ENCODE results near the gene GPR12.

Gene GPR12

GRCh38 chr13:26759907-26760831 lies at the start of gene GPR12:
GPR12 (minus strand) TSS chr13:26760786; CDS start chr13:26759827, 959 bp downstream.
- Histone ChIP-seq H3K4me3 (ENCODE audit: low read depth, low read length) (peak within 1 kb of the TSS; percentile 57), H3K27ac (ENCODE audit: low read depth, low read length) (no peak within 1 kb of the TSS), H3K27me3 (ENCODE audit: control insufficient read depth, insufficient read depth, low read length) (peaks cover 73% of the 10 kb centered on the region), H3K36me3 (ENCODE audit: control insufficient read depth, insufficient read depth, low read length) (no peaks in the 10 kb centered on the region), H3K9me3 (ENCODE audit: control insufficient read depth, insufficient read depth, low read length) (no peaks in the 10 kb centered on the region), H3K4me1 (ENCODE audit: control insufficient read depth, insufficient read depth, low read length) (0 out of 2 replicates have a peak, but pooled peaks cover 4% of the 10 kb centered on the region), H3K9ac (ENCODE audit: low read depth, low read length) (no peak within 1 kb of the TSS)

DNA sequence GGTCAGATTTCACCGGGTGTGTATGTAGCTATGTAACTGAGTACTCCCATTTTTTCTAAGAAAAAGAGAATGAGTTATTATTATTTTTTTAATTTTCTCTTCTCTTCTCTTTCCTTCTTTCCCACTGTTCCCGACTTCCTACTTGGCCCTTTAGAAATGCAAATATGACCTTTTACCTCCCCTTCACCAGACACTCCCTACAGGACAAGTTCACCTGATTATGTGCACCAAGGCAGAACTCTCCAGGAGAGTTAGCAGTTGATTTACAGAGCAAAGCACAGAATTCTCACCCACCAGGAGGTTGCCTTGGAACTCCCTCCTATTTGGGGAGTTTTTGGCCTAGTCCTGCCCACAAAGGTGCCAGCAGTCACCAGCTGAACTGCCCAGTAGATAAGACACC lies 49.5 kb upstream of the GPR12 start:
- Histone ChIP-seq H3K4me3 (ENCODE audit: low read depth, low read length) (no peak overlapping the region), H3K9ac (ENCODE audit: low read depth, low read length) (no peak overlapping the region), H3K4me1 (ENCODE audit: control insufficient read depth, insufficient read depth, low read length) (peaks cover 10% of the 10 kb centered on the region), H3K27ac (ENCODE audit: low read depth, low read length) (no peak overlapping the region), H3K27me3 (ENCODE audit: control insufficient read depth, insufficient read depth, low read length) (no peaks in the 10 kb centered on the region), H3K9me3 (ENCODE audit: control insufficient read depth, insufficient read depth, low read length) (no peaks in the 10 kb centered on the region), H3K36me3 (ENCODE audit: control insufficient read depth, insufficient read depth, low read length) (no peaks in the 10 kb centered on the region)

GRCh38 chr13:26806891-26807290 lies 46.3 kb upstream of the GPR12 start:
- no peaks in the 10 kb centered on the region for H3K9me3 ChIP-seq (ENCODE audit: control insufficient read depth, insufficient read depth, low read length)
- H3K4me3 ChIP-seq (ENCODE audit: low read depth, low read length): no peak overlapping the region
- H3K9ac ChIP-seq (ENCODE audit: low read depth, low read length): no peak overlapping the region
- no peaks in the 10 kb centered on the region for H3K27me3 ChIP-seq (ENCODE audit: control insufficient read depth, insufficient read depth, low read length)
- H3K4me1 ChIP-seq (ENCODE audit: control insufficient read depth, insufficient read depth, low read length): peaks cover 10% of the 10 kb centered on the region
- H3K27ac ChIP-seq (ENCODE audit: low read depth, low read length): no peak overlapping the region
- H3K36me3 ChIP-seq (ENCODE audit: control insufficient read depth, insufficient read depth, low read length): no peaks in the 10 kb centered on the region

DNA sequence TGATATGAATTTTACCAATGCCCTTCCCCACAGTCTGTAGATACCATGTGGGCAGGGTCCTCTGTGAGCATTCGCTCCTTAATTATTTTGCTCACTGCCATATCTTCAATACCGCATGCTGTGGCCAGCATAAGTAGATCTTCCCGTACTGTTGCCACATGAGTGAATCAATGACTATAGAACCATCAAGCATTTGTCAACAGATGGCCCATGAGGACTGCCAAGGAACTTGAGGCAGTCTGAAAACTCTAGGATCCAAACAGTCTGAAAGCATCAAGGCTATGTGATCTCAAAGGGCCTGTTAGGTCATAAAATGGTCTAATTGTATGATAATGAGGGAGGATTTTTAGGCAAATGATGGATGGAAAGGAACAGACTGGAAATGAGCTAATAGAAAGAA lies 27.4 kb upstream of the GPR12 start:
- no peaks in the 10 kb centered on the region for H3K36me3 ChIP-seq (ENCODE audit: control insufficient read depth, insufficient read depth, low read length)
- H3K4me3 ChIP-seq (ENCODE audit: low read depth, low read length): no peak overlapping the region
- no peak overlapping the region for H3K27ac ChIP-seq (ENCODE audit: low read depth, low read length)
- no peak overlapping the region for H3K9ac ChIP-seq (ENCODE audit: low read depth, low read length)
- H3K4me1 ChIP-seq (ENCODE audit: control insufficient read depth, insufficient read depth, low read length): peaks cover 6% of the 10 kb centered on the region; the same call in 1 of the 2 replicates
- peaks cover 6% of the 10 kb centered on the region; the same call in 1 of the 2 replicates for H3K27me3 ChIP-seq (ENCODE audit: control insufficient read depth, insufficient read depth, low read length)
- no peaks in the 10 kb centered on the region for H3K9me3 ChIP-seq (ENCODE audit: control insufficient read depth, insufficient read depth, low read length)

DNA sequence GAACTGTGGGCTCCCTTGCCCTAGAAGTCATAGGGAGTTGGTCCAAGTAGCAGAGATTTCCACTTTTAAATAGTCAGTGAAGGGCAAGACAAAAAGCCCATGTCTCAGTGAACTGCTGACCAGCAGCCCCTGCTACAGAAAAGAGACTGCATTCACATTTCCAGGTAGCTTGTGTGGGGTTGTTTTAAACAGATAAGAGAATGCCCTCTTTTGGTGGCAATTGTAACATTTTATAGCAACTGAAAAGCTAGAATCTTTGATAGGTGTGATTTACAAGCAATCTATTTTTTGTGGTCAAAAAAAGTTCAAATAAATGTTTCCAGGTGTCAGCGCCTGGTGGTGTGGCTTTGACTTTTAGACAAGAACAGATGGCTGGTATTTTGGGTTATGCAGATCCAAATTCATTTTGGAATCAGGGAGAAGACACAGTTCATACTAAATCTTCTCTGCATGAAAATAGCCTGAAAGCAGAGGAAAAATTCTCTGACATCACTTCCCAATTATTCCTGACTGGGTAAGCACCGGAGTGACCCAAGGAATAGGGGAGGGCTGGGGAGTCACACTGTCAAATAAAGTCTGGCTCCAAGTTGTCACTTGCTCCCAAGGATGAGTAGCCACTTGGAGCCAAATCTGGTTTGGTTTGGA lies 26.2 kb upstream of the GPR12 start:
- H3K4me1 ChIP-seq (ENCODE audit: control insufficient read depth, insufficient read depth, low read length): peaks cover 6% of the 10 kb centered on the region; the same call in 1 of the 2 replicates
- H3K9ac ChIP-seq (ENCODE audit: low read depth, low read length): no peak overlapping the region
- H3K27ac ChIP-seq (ENCODE audit: low read depth, low read length): no peak overlapping the region
- no peak overlapping the region for H3K4me3 ChIP-seq (ENCODE audit: low read depth, low read length)
- H3K36me3 ChIP-seq (ENCODE audit: control insufficient read depth, insufficient read depth, low read length): no peaks in the 10 kb centered on the region
- peaks cover 6% of the 10 kb centered on the region; the same call in 1 of the 2 replicates for H3K27me3 ChIP-seq (ENCODE audit: control insufficient read depth, insufficient read depth, low read length)
- H3K9me3 ChIP-seq (ENCODE audit: control insufficient read depth, insufficient read depth, low read length): no peaks in the 10 kb centered on the region

GRCh38 chr13:26785838-26786630 lies 25.4 kb upstream of the GPR12 start:
- Histone ChIP-seq H3K36me3 (ENCODE audit: control insufficient read depth, insufficient read depth, low read length) (no peaks in the 10 kb centered on the region), H3K27ac (ENCODE audit: low read depth, low read length) (no peak overlapping the region), H3K27me3 (ENCODE audit: control insufficient read depth, insufficient read depth, low read length) (peaks cover 6% of the 10 kb centered on the region; the same call in 1 of the 2 replicates), H3K4me1 (ENCODE audit: control insufficient read depth, insufficient read depth, low read length) (peaks cover 6% of the 10 kb centered on the region; the same call in 1 of the 2 replicates), H3K9me3 (ENCODE audit: control insufficient read depth, insufficient read depth, low read length) (no peaks in the 10 kb centered on the region), H3K4me3 (ENCODE audit: low read depth, low read length) (peak overlapping the region; percentile 60), H3K9ac (ENCODE audit: low read depth, low read length) (no peak overlapping the region)

DNA sequence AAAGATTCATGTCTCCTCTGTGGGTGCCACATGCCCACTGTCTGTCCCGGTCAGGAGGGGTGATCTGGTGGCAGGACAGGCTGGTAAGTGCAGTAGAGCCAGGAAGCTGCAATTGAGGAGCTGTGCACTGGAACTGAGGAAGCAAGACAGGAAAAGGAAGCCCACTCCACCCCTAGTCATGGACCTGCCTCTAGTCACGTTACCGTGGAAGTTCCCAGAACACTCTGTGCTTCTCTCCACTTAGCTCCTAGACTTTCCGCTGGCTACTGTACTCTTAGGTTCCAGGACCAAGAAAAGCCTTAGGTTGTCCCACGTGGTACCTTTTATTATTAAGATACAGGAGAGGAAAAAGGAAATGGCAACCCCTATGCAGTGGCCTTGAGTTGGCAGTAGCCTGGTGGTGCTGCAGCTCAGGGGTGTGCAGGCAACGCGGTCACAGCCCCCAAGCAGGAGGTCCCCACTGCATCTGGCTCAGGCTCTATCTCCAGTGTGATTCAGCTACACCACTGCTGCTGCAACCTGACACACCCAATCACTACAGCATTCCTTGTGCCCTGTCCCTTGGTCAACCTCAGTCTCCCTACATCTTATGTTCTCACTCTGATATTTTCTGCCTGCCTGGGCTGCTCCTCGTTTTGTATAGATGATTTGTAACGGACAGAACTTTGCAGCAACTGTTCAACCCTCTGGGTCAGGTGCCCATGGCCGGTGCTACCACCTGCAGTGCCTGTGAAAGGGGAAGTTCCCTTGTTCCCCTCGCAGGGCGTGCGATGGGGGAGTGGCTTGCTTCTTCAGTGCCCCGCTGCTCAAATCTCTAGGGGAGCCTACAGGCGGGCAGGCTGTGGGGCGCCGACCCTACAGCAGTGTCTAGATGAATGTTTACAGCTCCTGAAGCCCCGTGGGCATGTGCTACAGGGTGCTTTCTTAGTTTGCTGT lies 24.4 kb upstream of the GPR12 start:
- H3K9ac ChIP-seq (ENCODE audit: low read depth, low read length): no peak overlapping the region
- no peaks in the 10 kb centered on the region for H3K36me3 ChIP-seq (ENCODE audit: control insufficient read depth, insufficient read depth, low read length)
- H3K4me3 ChIP-seq (ENCODE audit: low read depth, low read length): peak overlapping the region; percentile 60
- peaks cover 6% of the 10 kb centered on the region; the same call in 1 of the 2 replicates for H3K4me1 ChIP-seq (ENCODE audit: control insufficient read depth, insufficient read depth, low read length)
- H3K27ac ChIP-seq (ENCODE audit: low read depth, low read length): no peak overlapping the region
- peaks cover 6% of the 10 kb centered on the region; the same call in 1 of the 2 replicates for H3K27me3 ChIP-seq (ENCODE audit: control insufficient read depth, insufficient read depth, low read length)
- no peaks in the 10 kb centered on the region for H3K9me3 ChIP-seq (ENCODE audit: control insufficient read depth, insufficient read depth, low read length)

DNA sequence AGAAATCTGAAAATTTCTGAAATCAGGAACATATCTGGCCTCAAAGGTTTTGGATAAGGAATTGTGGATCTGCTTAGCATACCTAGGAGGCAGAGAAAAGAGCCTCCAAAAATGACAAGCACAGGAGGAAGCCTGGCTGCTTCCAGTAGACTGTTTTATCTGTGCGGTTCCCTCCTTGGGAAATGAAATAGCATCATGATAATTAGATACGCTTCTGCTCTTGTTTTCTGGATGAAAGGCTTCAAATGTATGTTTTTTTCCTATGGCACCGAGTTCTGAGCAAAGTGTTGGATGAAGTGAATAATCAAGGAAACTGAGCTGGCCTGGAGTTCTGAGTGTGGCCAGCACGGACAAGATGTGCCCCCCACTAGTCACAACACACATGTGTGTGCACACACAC lies 19.8 kb upstream of the GPR12 start:
- H3K27me3 ChIP-seq (ENCODE audit: control insufficient read depth, insufficient read depth, low read length): no peaks in the 10 kb centered on the region
- H3K36me3 ChIP-seq (ENCODE audit: control insufficient read depth, insufficient read depth, low read length): no peaks in the 10 kb centered on the region
- no peak overlapping the region for H3K4me3 ChIP-seq (ENCODE audit: low read depth, low read length)
- no peak overlapping the region for H3K27ac ChIP-seq (ENCODE audit: low read depth, low read length)
- H3K9ac ChIP-seq (ENCODE audit: low read depth, low read length): no peak overlapping the region
- peaks cover 4% of the 10 kb centered on the region; the same call in 1 of the 2 replicates for H3K4me1 ChIP-seq (ENCODE audit: control insufficient read depth, insufficient read depth, low read length)
- no peaks in the 10 kb centered on the region for H3K9me3 ChIP-seq (ENCODE audit: control insufficient read depth, insufficient read depth, low read length)

- Histone ChIP-seq H3K27ac (ENCODE audit: low read depth, low read length) (no peak overlapping the region), H3K4me1 (ENCODE audit: control insufficient read depth, insufficient read depth, low read length) (no peaks in the 10 kb centered on the region), H3K9ac (ENCODE audit: low read depth, low read length) (no peak overlapping the region), H3K27me3 (ENCODE audit: control insufficient read depth, insufficient read depth, low read length) (no peaks in the 10 kb centered on the region), H3K9me3 (ENCODE audit: control insufficient read depth, insufficient read depth, low read length) (no peaks in the 10 kb centered on the region), H3K36me3 (ENCODE audit: control insufficient read depth, insufficient read depth, low read length) (no peaks in the 10 kb centered on the region), H3K4me3 (ENCODE audit: low read depth, low read length) (no peak overlapping the region)
Observed at GRCh38 chr13:26779321-26779720, 18.7 kb upstream of the GPR12 start.

- Histone ChIP-seq H3K36me3 (ENCODE audit: control insufficient read depth, insufficient read depth, low read length) (no peaks in the 10 kb centered on the region), H3K4me1 (ENCODE audit: control insufficient read depth, insufficient read depth, low read length) (no peaks in the 10 kb centered on the region), H3K27me3 (ENCODE audit: control insufficient read depth, insufficient read depth, low read length) (no peaks in the 10 kb centered on the region), H3K9me3 (ENCODE audit: control insufficient read depth, insufficient read depth, low read length) (no peaks in the 10 kb centered on the region), H3K27ac (ENCODE audit: low read depth, low read length) (no peak overlapping the region), H3K4me3 (ENCODE audit: low read depth, low read length) (no peak overlapping the region), H3K9ac (ENCODE audit: low read depth, low read length) (no peak overlapping the region)
Observed at GRCh38 chr13:26772531-26772930, 11.9 kb upstream of the GPR12 start.

Data from HUES48 (cell line).